Neural progenitor cell (in vitro differentiated cells): ENCODE measurements around the gene ANKRD11.

Source experiments
- CTCF ChIP-seq: fragments of 200-600 bp; sonication (generic); IDR thresholded peaks from 2 replicates; pipeline ENCODE4 v1.5.1; 2017; ENCODE audit warnings: antibody characterized with exemption, mild to moderate bottlenecking
- EZH2 ChIP-seq: fragments of 200-600 bp; sonication (generic); IDR thresholded peaks from 2 replicates; pipeline ENCODE4 v1.6.1; 2017; ENCODE audit warnings: antibody characterized with exemption, mild to moderate bottlenecking, moderate library complexity

DNA sequence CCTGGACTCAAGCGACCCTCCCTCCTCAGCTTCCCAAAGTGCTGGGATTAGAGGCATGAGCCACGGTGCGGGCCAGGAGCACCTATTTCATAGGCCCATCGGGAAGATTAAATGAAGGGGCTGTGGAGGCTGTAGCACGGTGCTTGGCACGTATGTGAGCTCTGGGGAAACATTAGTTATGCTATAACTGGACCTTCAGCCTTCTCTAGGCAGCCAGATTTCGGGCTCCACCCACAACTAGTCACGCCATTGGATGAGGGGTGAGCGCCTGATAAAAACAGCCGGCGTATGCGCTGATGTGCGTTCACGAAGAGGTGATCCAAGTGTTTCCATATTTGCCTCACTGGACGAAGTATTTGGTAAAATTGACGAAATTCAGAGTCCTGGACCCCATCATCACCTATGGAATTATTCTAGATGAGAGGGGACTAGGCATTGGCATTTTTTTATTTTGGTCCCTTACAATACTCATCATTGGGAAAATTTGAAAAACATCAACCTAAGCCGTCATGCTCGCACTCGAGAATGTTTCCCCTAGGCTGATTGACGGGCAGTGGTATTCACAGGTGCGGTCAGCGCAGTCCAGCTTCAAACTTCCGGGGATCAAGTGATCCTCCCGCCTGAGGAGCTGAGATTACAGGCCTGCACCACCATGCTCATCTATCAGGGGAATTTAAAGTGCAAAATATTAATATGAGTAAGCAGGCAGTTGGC, 1.8 kb upstream of the ANKRD11 start:
- TF ChIP-seq CTCF (no peak), EZH2 (no peak)
